Fibroblast of lung (primary cell): ENCODE results near the gene ORM2. TPM values are rescaled to one million over a fixed set of nuclear protein-coding genes. Genes with fewer than 3 reads are reported as not detected.

ENCODE experiments used
- DNase-seq, 2 donors: peaks; one replicate each; pipeline versions ENCODE4 v3.0.0 to v3.0.0-alpha.2; 2010; ENCODE audit warnings: low read depth in 2 of 2
- H2AFZ ChIP-seq: 2 replicates; pipeline ENCODE4 v1.5.1; 2012; ENCODE audit warnings: low read length, control low read depth, inconsistent platforms
- H3K27ac ChIP-seq: 2 replicates; pipeline ENCODE4 v1.5.1; 2011; ENCODE audit warnings: low read length, control low read depth; ENCODE audit not compliant: insufficient read depth
- H3K27me3 ChIP-seq: 2 replicates; pipeline ENCODE4 v1.5.1; 2011; ENCODE audit warnings: mild to moderate bottlenecking, low read length; ENCODE audit not compliant: control insufficient read depth, insufficient read depth
- H3K36me3 ChIP-seq: 2 replicates; pipeline ENCODE4 v1.5.1; 2011; ENCODE audit warnings: low read length; ENCODE audit not compliant: control insufficient read depth, insufficient read depth
- H3K4me1 ChIP-seq: 2 replicates; pipeline ENCODE4 v1.5.1; 2011; ENCODE audit warnings: low read length; ENCODE audit not compliant: control insufficient read depth, insufficient read depth; ENCODE audit errors: extremely low read depth
- H3K4me2 ChIP-seq: 2 replicates; pipeline ENCODE4 v1.5.1; 2011; ENCODE audit warnings: low read length, control low read depth; ENCODE audit not compliant: insufficient read depth; ENCODE audit errors: extremely low read depth
- H3K4me3 ChIP-seq, 4 experiments: fragments of 200-600 bp in 1 of 4; sonication (generic) in 1 of 4; replicated peaks in 1 of 4; 2 replicates each; pipeline ENCODE4 v1.5.1; 2011 to 2016; ENCODE audit warnings: low read length in 4 of 4, low read depth in 3 of 4, mild to moderate bottlenecking in 3 of 4, control low read depth in 2 of 4, inconsistent platforms in 1 of 4, mixed read lengths in 1 of 4; ENCODE audit not compliant: insufficient read depth in 1 of 4; ENCODE audit errors: control extremely low read depth in 1 of 4
- H3K79me2 ChIP-seq: 2 replicates; pipeline ENCODE4 v1.5.1; 2012; ENCODE audit warnings: mild to moderate bottlenecking, low read length, inconsistent platforms; ENCODE audit not compliant: control insufficient read depth, insufficient read depth
- H3K9ac ChIP-seq: 2 replicates; pipeline ENCODE4 v1.5.1; 2011; ENCODE audit warnings: mild to moderate bottlenecking, low read length, control low read depth; ENCODE audit not compliant: insufficient read depth
- H3K9me3 ChIP-seq: 2 replicates; pipeline ENCODE4 v1.5.1; 2012; ENCODE audit warnings: low read depth, low read length; ENCODE audit not compliant: control insufficient read depth, insufficient read depth
- H4K20me1 ChIP-seq: 2 replicates; pipeline ENCODE4 v1.5.1; 2011; ENCODE audit warnings: low read length; ENCODE audit not compliant: control insufficient read depth, insufficient read depth; ENCODE audit errors: extremely low read depth
- EZH2 ChIP-seq: IDR thresholded peaks from 2 replicates; pipeline ENCODE4 v1.5.1; 2012; ENCODE audit warnings: low read length, control low read depth, mild to moderate bottlenecking; ENCODE audit errors: missing control alignments
- polyA plus RNA-seq, 2 donors: library from polyadenylated mRNA; depleted of rRNA in 1 of 2; stranded (reverse) in 1 of 2; unstranded in 1 of 2; fragments of >200 nt; gene quantifications; 2 replicates each; pipeline ENCODE4 v1.2.1, GENCODE V29; 2011 to 2012; ENCODE audit warnings: missing spikeins in 1 of 2
- total RNA-seq: library from RNA; depleted of rRNA; stranded (reverse); fragments of >200 nt; gene quantifications from 2 replicates; pipeline ENCODE4 v1.2.1, GENCODE V29; 2014
- TF ChIP-seq, protein P1 (sequence below), 2 donors: IDR thresholded peaks in 1 of 2; conservative IDR thresholded peaks in 1 of 2; 1 replicate in 1 of 2; 2 replicates in 1 of 2; pipeline ENCODE4 v1.5.1; 2011 to 2012; ENCODE audit warnings: low read length in 2 of 2, control low read depth in 1 of 2, inconsistent platforms in 1 of 2, low read depth in 1 of 2, mild to moderate bottlenecking in 1 of 2

The ORM2 gene
- total and polyA plus RNA-seq, 2 donors (not counting 1 experiment from before 2014, with no cell fraction given), result not detected

GRCh38 chr9:114282507-114282906 is 47.2 kb upstream of the ORM2 start:
- Histone ChIP-seq H3K36me3 (no peaks in the 10 kb centered on the region), H3K9ac (no peak overlapping the region), H3K4me1 (peaks cover 20% of the 10 kb centered on the region), H3K9me3 (no peaks in the 10 kb centered on the region), H3K4me3 (no peak overlapping the region), H3K79me2 (no peaks in the 10 kb centered on the region), H2AFZ (no peak overlapping the region), H3K4me2 (no peak overlapping the region), H4K20me1 (no peaks in the 10 kb centered on the region), H3K27me3 (no peaks in the 10 kb centered on the region), H3K27ac (no peak overlapping the region)
- no peak for DNase-seq
- TF ChIP-seq, protein P1, sequence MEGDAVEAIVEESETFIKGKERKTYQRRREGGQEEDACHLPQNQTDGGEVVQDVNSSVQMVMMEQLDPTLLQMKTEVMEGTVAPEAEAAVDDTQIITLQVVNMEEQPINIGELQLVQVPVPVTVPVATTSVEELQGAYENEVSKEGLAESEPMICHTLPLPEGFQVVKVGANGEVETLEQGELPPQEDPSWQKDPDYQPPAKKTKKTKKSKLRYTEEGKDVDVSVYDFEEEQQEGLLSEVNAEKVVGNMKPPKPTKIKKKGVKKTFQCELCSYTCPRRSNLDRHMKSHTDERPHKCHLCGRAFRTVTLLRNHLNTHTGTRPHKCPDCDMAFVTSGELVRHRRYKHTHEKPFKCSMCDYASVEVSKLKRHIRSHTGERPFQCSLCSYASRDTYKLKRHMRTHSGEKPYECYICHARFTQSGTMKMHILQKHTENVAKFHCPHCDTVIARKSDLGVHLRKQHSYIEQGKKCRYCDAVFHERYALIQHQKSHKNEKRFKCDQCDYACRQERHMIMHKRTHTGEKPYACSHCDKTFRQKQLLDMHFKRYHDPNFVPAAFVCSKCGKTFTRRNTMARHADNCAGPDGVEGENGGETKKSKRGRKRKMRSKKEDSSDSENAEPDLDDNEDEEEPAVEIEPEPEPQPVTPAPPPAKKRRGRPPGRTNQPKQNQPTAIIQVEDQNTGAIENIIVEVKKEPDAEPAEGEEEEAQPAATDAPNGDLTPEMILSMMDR (conservative IDR thresholded peaks at IDR 0.05 in 1 of 2, IDR thresholded peaks at IDR 0.05 in 1 of 2; ENCODE audit: low read depth in 1 of 2, low read length in 2 of 2), result no peak
- TF ChIP-seq EZH2, result no peak

DNA sequence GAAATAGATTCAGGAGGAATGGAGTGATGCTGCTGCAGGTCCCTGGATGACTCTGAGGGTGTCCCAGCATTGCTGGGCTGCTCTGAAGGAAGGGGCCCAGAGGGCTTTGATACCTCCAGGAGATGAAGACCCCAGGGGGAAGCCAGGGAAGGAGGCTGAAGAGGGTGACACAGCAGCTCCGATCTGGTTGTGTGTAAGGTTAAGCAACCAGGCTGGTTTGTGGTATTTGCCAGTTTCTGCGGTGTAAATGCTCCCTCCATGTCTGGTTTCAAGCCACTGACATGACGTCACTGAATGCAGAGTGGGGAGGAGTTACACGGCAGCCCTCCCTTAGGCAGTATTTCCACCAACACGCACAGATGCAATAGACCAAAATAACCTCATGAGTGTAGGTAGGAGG is 46.7 kb upstream of the ORM2 start:
- Histone ChIP-seq H3K9ac (no peak overlapping the region), H3K79me2 (no peaks in the 10 kb centered on the region), H3K27me3 (no peaks in the 10 kb centered on the region), H3K9me3 (no peaks in the 10 kb centered on the region), H3K36me3 (no peaks in the 10 kb centered on the region), H2AFZ (no peak overlapping the region), H3K4me3 (no peak overlapping the region), H4K20me1 (no peaks in the 10 kb centered on the region), H3K4me1 (peaks cover 20% of the 10 kb centered on the region), H3K4me2 (no peak overlapping the region), H3K27ac (no peak overlapping the region)
- peak; percentile 84 to 91 for DNase-seq
- no peak for TF ChIP-seq EZH2
- TF ChIP-seq, protein P1 (conservative IDR thresholded peaks at IDR 0.05 in 1 of 2, IDR thresholded peaks at IDR 0.05 in 1 of 2; ENCODE audit: low read depth in 1 of 2, low read length in 2 of 2), result no peak

DNA sequence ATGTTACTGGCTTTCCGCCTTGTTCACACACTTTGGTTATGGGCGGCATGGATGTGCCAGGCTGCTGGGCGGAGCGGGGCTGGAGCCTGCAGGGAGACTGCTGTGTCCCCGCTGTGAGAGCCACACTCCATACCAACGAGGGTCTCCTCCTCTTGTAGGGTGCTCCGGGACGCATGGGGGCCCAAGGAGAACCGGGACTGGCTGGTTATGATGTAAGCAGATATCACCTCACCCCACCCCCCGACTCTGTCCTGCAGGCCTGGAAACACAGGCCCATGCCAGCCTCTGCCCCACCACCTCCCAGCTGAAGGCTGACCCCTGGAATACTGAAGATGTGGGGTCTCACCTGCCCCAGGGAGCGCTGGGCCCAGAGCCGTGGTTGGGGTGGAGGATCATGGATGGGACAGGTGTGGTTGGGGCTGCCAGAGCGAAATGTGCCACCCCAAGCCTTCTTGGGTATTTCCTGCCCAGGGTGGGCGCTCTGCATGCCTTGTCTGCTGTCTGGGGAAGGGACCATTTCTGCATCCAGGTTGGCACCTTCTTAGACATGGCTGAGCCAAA is 46.0 kb upstream of the ORM2 start:
- Histone ChIP-seq H3K9ac (no peak overlapping the region), H2AFZ (no peak overlapping the region), H3K4me3 (no peak overlapping the region), H4K20me1 (no peaks in the 10 kb centered on the region), H3K9me3 (no peaks in the 10 kb centered on the region), H3K4me2 (no peak overlapping the region), H3K27me3 (no peaks in the 10 kb centered on the region), H3K79me2 (no peaks in the 10 kb centered on the region), H3K36me3 (no peaks in the 10 kb centered on the region), H3K27ac (no peak overlapping the region), H3K4me1 (peaks cover 23% of the 10 kb centered on the region)
- no peak for DNase-seq
- no peak for TF ChIP-seq EZH2
